Suprapubic skin (tissue), 3 donors: ENCODE measurements around the gene MICAL2.

Experiments used
- EP300 ChIP-seq: sonication (generic); formaldehyde crosslinking; IDR thresholded peaks from one replicate; pipeline ENCODE4 v1.6.1; 2017; ENCODE audit warnings: antibody characterized with exemption
- POLR2A ChIP-seq, 2 donors: fragments of 450-650 bp; IDR thresholded peaks; one replicate each; pipeline ENCODE4 v1.6.1; 2017; ENCODE audit warnings: antibody characterized with exemption in 2 of 2, mild to moderate bottlenecking in 2 of 2, moderate library complexity in 2 of 2
- TF ChIP-seq, protein P1 (sequence below), 2 donors: fragments of 200-600 bp in 1 of 2; fragments of 450-650 bp in 1 of 2; sonication (generic) in 1 of 2; IDR thresholded peaks; one replicate each; pipeline ENCODE4 v1.5.1; 2016 to 2019; ENCODE audit warnings: antibody characterized with exemption in 2 of 2, mild to moderate bottlenecking in 1 of 2, moderate library complexity in 1 of 2

DNA sequence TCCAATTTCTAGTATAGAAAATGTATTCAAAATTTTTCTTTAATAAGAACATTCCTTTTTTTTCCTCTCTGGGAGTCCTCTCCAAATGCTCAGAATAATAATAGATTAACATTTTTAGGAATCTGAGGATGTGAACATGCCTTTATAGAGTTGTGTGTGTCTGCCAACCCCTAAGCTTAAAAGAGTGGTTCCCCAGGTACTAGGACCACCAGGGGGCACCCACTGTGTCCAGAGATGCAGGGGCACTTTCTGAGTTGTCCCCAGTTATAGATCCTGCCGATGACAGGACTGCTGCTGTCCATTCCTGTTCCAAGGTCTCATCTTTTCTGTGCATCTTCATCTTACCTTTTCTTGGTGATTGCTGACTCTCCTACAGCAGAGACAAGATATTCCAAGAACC, 27.0 kb upstream of the MICAL2 start:
- TF ChIP-seq, protein P1, sequence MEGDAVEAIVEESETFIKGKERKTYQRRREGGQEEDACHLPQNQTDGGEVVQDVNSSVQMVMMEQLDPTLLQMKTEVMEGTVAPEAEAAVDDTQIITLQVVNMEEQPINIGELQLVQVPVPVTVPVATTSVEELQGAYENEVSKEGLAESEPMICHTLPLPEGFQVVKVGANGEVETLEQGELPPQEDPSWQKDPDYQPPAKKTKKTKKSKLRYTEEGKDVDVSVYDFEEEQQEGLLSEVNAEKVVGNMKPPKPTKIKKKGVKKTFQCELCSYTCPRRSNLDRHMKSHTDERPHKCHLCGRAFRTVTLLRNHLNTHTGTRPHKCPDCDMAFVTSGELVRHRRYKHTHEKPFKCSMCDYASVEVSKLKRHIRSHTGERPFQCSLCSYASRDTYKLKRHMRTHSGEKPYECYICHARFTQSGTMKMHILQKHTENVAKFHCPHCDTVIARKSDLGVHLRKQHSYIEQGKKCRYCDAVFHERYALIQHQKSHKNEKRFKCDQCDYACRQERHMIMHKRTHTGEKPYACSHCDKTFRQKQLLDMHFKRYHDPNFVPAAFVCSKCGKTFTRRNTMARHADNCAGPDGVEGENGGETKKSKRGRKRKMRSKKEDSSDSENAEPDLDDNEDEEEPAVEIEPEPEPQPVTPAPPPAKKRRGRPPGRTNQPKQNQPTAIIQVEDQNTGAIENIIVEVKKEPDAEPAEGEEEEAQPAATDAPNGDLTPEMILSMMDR (IDR thresholded peaks at IDR 0.05), result no peak
- no peak for TF ChIP-seq EP300
- no peak for TF ChIP-seq POLR2A (IDR thresholded peaks at IDR 0.05)
